SK-N-MC (cell line): ENCODE results near the gene CNOT6L.

ENCODE experiments used
- EZH2 ChIP-seq: fragments of 200-600 bp; sonication (generic); IDR thresholded peaks from one replicate; pipeline ENCODE4 v1.6.1; 2017; ENCODE audit warnings: antibody characterized with exemption
- FOXP2 ChIP-seq: optimal IDR thresholded peaks from 2 replicates; pipeline ENCODE3; 2011; ENCODE audit warnings: mild to moderate bottlenecking, moderate library complexity; ENCODE audit not compliant: insufficient read depth; ENCODE audit errors: extremely low read length, control extremely low read depth
- POLR2AphosphoS5 ChIP-seq: IDR thresholded peaks from 2 replicates; pipeline ENCODE4 v1.6.1; 2012; ENCODE audit warnings: mild to moderate bottlenecking, low read depth, low read length, borderline replicate concordance

DNA sequence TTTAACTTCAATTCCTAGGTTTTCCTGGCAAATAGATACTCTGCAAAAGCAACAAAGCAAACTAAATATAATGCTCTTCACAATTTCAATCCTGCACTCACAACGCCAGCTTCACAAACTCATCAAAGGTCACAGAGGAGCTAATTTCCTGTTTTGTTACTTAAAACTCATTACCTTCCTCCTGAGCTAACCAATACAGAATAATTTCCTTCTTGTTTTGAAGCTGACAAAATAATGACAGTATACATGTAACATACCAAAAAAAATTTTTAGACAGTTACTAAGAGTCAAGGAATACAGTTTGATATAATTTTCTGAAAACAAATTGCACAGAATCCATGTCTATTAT lies 17.9 kb downstream of the CNOT6L start:
- no peak for TF ChIP-seq EZH2
- no peak for TF ChIP-seq POLR2AphosphoS5
- no peak for TF ChIP-seq FOXP2
